Tibial nerve (tissue), 4 donors: ENCODE measurements around the gene SUPT3H. TPM values are rescaled to one million over a fixed set of nuclear protein-coding genes. Genes with fewer than 3 reads are reported as not detected.
"Not testable (repeated sequence)": the region's sequence is repeated elsewhere in the genome, so short reads cannot be mapped to it uniquely, and the experiment has no call there.

Experiments used
- DNase-seq, 2 donors: peaks; one replicate each; pipeline ENCODE4 v3.0.0-alpha.2; 2019; ENCODE audit warnings: low spot score in 2 of 2
- H3K27ac ChIP-seq, 4 donors: fragments of 200-600 bp; sonication (generic) in 3 of 4; one replicate each; pipeline ENCODE4 v1.5.1; 2017 to 2019; ENCODE audit warnings: mild to moderate bottlenecking in 1 of 4
- H3K27me3 ChIP-seq, 2 donors: fragments of 200-600 bp; sonication (generic) in 1 of 2; one replicate each; pipeline versions ENCODE4 v1.5.1 to v1.6.0; 2017 to 2019
- H3K36me3 ChIP-seq, 3 donors: fragments of 200-600 bp; sonication (generic); one replicate each; pipeline ENCODE4 v1.5.1; 2018 to 2019
- H3K4me1 ChIP-seq, 4 donors: fragments of 200-600 bp; sonication (generic) in 3 of 4; one replicate each; pipeline ENCODE4 v1.5.1; 2017 to 2019
- H3K4me3 ChIP-seq, 4 donors: fragments of 200-600 bp; sonication (generic) in 3 of 4; one replicate each; pipeline ENCODE4 v1.5.1; 2017 to 2019; ENCODE audit warnings: mild to moderate bottlenecking in 1 of 4, moderate library complexity in 1 of 4
- H3K9me3 ChIP-seq, 4 donors: fragments of 200-600 bp; sonication (generic) in 3 of 4; one replicate each; pipeline ENCODE4 v1.5.1; 2017 to 2019
- EP300 ChIP-seq, 2 donors: sonication (generic); formaldehyde crosslinking; IDR thresholded peaks; one replicate each; pipeline ENCODE4 v1.6.1; 2017; ENCODE audit warnings: antibody characterized with exemption in 2 of 2, mild to moderate bottlenecking in 1 of 2
- POLR2A ChIP-seq, 2 donors: fragments of 450-650 bp; IDR thresholded peaks; one replicate each; pipeline ENCODE4 v1.6.1; 2017; ENCODE audit warnings: antibody characterized with exemption in 2 of 2, mild to moderate bottlenecking in 2 of 2, moderate library complexity in 2 of 2
- WGBS, 2 donors: methylation state at CpG; one replicate each; pipeline ENCODE4 v1.1.5; 2018; 5-methylcytosine and 5-hydroxymethylcytosine counted together
- total RNA-seq, 4 donors: library from RNA; depleted of rRNA; stranded (reverse); fragments of >200 nt; gene quantifications; one replicate each; pipeline ENCODE4 v1.1.0, GENCODE V29; 2016
- TF ChIP-seq, protein P1 (sequence below), 5 experiments: fragments of 200-600 bp in 3 of 5; fragments of 450-650 bp in 2 of 5; sonication (generic) in 3 of 5; IDR thresholded peaks; one replicate each; pipeline ENCODE4 v1.5.1; 2016 to 2019; ENCODE audit warnings: antibody characterized with exemption in 5 of 5, mild to moderate bottlenecking in 3 of 5, moderate library complexity in 2 of 5

SUPT3H gene
- total RNA-seq, 4 donors from 2014 or later, result 6.6 to 16.5 (median 14.8) TPM

DNA sequence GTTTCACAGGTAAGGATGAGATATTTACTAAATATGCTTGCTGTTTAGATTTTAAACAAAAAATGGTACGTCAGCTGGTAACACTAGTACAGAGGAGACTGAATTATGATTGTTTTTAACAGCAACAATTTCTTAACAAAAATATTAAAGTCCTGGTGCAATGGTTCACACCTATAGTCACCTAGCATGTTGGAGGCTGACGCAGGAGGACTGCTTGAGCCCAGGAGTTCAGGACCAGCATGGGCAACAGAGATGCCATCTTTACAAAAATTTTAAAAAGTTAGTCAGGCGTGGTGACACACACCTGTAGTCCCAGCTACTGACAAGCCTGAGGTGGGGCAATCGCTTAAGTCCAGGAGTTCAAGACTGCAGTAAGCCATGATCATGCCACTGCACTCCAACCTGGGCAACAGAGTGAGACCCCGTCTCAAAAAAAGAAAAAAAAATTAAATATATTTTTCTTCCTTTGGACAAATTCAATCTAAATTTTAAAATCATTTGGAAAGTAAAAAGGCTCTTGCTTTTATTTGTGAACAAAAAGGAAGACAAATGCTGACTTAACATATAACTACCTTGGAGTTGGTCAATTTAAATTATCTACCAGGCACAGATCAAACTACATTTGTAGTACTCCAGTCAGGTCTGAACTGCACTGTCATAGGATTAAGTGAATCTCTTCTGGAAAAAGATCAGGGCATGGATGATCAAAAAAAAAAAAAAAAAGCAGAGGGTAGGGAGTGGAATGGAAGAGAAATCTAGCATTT lies 87.8 kb downstream of the SUPT3H start:
- WGBS, 2 donors, result 94 to 98% methylated on average over 5 of the region's 5 CpGs
- no peak for DNase-seq
- no peaks in the 10 kb centered on the region for H3K9me3 ChIP-seq
- no peak overlapping the region for H3K27ac ChIP-seq
- no peak overlapping the region for H3K4me3 ChIP-seq
- no peaks in the 10 kb centered on the region for H3K27me3 ChIP-seq
- no peak for TF ChIP-seq POLR2A (IDR thresholded peaks at IDR 0.05)
- no peak for TF ChIP-seq EP300 (IDR thresholded peaks at IDR 0.05)
- TF ChIP-seq, protein P1, sequence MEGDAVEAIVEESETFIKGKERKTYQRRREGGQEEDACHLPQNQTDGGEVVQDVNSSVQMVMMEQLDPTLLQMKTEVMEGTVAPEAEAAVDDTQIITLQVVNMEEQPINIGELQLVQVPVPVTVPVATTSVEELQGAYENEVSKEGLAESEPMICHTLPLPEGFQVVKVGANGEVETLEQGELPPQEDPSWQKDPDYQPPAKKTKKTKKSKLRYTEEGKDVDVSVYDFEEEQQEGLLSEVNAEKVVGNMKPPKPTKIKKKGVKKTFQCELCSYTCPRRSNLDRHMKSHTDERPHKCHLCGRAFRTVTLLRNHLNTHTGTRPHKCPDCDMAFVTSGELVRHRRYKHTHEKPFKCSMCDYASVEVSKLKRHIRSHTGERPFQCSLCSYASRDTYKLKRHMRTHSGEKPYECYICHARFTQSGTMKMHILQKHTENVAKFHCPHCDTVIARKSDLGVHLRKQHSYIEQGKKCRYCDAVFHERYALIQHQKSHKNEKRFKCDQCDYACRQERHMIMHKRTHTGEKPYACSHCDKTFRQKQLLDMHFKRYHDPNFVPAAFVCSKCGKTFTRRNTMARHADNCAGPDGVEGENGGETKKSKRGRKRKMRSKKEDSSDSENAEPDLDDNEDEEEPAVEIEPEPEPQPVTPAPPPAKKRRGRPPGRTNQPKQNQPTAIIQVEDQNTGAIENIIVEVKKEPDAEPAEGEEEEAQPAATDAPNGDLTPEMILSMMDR (IDR thresholded peaks at IDR 0.05), result no peak
- no peaks in the 10 kb centered on the region for H3K36me3 ChIP-seq
- no peaks in the 10 kb centered on the region for H3K4me1 ChIP-seq

GRCh38 chr6:45286707-45287106 lies 91.0 kb downstream of the SUPT3H start:
- not testable (repeated sequence) for H3K27me3 ChIP-seq, H3K36me3 ChIP-seq, H3K27ac ChIP-seq, H3K4me1 ChIP-seq, H3K4me3 ChIP-seq, DNase-seq, H3K9me3 ChIP-seq
- WGBS, 2 donors, result 95 to 97% methylated on average over 3 of the region's 3 CpGs

GRCh38 chr6:45278367-45278766 lies 99.4 kb downstream of the SUPT3H start:
- H3K36me3 ChIP-seq, result peaks cover 0 to 9% (median 0%) of the 10 kb centered on the region in 3 donors
- no peak overlapping the region for H3K4me3 ChIP-seq
- WGBS, 2 donors, result 53 to 56% methylated on average over 1 of the region's 1 CpG
- no peak overlapping the region for H3K27ac ChIP-seq
- peaks cover 0 to 15% (median 0%) of the 10 kb centered on the region in 4 donors for H3K9me3 ChIP-seq
- no peaks in the 10 kb centered on the region for H3K4me1 ChIP-seq
- no peaks in the 10 kb centered on the region for H3K27me3 ChIP-seq
- DNase-seq, result no peak
- no peak for TF ChIP-seq POLR2A (IDR thresholded peaks at IDR 0.05)
- TF ChIP-seq, protein P1 (IDR thresholded peaks at IDR 0.05), result no peak
- no peak for TF ChIP-seq EP300 (IDR thresholded peaks at IDR 0.05)

DNA sequence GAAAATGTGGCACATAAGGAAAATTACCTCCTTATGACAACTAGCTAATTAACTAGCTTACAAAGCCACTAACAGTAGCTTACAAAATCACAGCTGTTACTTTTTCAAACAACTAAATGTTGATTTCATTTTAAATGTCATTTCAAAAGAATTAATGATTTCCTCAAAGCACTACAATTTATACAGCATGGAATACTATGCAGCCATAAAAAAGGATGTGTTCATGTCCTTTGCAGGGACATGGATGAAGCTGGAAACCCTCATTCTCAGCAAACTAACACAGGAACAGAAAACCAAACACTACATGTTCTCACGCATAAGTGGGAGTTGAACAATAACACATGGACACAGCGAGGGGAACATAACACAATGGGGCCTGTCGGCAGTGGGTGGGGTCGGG lies 100.0 kb downstream of the SUPT3H start:
- not testable (repeated sequence) for H3K27me3 ChIP-seq, H3K36me3 ChIP-seq, H3K4me3 ChIP-seq, DNase-seq, H3K4me1 ChIP-seq, H3K27ac ChIP-seq
- WGBS, 2 donors, result 59 to 67% methylated on average over 4 of the region's 4 CpGs
- peaks cover 0 to 15% (median 0%) of the 10 kb centered on the region in 4 donors for H3K9me3 ChIP-seq

DNA sequence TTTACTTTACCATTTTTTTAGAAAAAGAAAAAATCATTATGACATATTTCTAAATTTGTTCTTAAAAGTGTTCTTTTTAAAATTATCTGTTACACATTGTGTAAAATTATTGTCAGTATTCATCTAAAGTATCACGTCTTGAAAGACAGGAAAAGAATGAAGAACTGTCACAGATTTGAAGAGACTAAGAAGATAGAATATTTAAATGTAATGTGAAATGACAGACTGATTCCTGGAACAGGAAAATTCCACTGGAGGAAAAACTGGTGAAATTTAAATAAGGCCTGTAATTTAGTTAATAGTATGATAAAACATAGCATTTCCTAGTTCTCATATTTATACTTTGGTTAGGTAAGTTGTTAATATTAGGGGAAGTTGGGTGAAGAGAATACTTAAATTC lies 102.4 kb downstream of the SUPT3H start:
- WGBS, 2 donors, result 96 to 99% methylated on average over 1 of the region's 1 CpG
- peaks cover 0 to 5% (median 0%) of the 10 kb centered on the region in 3 donors for H3K36me3 ChIP-seq
- DNase-seq, result no peak

GRCh38 chr6:45272626-45273025 lies 105.1 kb downstream of the SUPT3H start:
- Histone ChIP-seq H3K4me3 (no peak overlapping the region), H3K4me1 (no peaks in the 10 kb centered on the region), H3K9me3 (peaks cover 0 to 3% (median 0%) of the 10 kb centered on the region in 4 donors), H3K27ac (no peak overlapping the region), H3K36me3 (peaks cover 0 to 5% (median 0%) of the 10 kb centered on the region in 3 donors), H3K27me3 (no peaks in the 10 kb centered on the region)
- DNase-seq, result no peak
- 67 to 75% methylated on average over 2 of the region's 2 CpGs for WGBS, 2 donors
- TF ChIP-seq POLR2A (IDR thresholded peaks at IDR 0.05) (no peak), EP300 (IDR thresholded peaks at IDR 0.05) (no peak)
- TF ChIP-seq, protein P1 (IDR thresholded peaks at IDR 0.05), result no peak

More for the DNA sequence above, 102.4 kb downstream of the SUPT3H start:
- TF ChIP-seq POLR2A (IDR thresholded peaks at IDR 0.05) (no peak), EP300 (IDR thresholded peaks at IDR 0.05) (no peak)
- TF ChIP-seq, protein P1 (IDR thresholded peaks at IDR 0.05), result no peak
- Histone ChIP-seq H3K4me3 (no peak overlapping the region), H3K9me3 (peaks cover 0 to 3% (median 0%) of the 10 kb centered on the region in 4 donors), H3K27me3 (no peaks in the 10 kb centered on the region), H3K4me1 (no peaks in the 10 kb centered on the region), H3K27ac (no peak overlapping the region)
